Measurements from ENCODE around the gene PACSIN1. TPM values are rescaled to one million over a fixed set of nuclear protein-coding genes. Genes with fewer than 3 reads are reported as not detected.

The PACSIN1 gene
- total RNA-seq, 1 donor from 2014 or later: 0.08 TPM

- TF ChIP-seq CTCF (IDR thresholded peaks at IDR 0.05; ENCODE audit: unreplicated experiment): no peak
- H3K36me3 Mint-ChIP-seq (ENCODE audit: low read depth, unreplicated experiment): peaks cover 31% of the 10 kb centered on the region
Measured at GRCh38 chr6:34424200-34425131, 41.4 kb upstream of the PACSIN1 start.

GRCh38 chr6:34425132-34425497 lies 40.8 kb upstream of the PACSIN1 start:
- Mint-ChIP-seq H3K27ac (ENCODE audit: unreplicated experiment) (peak overlapping the region; percentile 84), H3K36me3 (ENCODE audit: low read depth, unreplicated experiment) (peaks cover 28% of the 10 kb centered on the region), H3K27me3 (ENCODE audit: unreplicated experiment) (peaks cover 4% of the 10 kb centered on the region), H3K4me1 (ENCODE audit: unreplicated experiment) (peaks cover 16% of the 10 kb centered on the region), H3K9me3 (ENCODE audit: unreplicated experiment) (no peaks in the 10 kb centered on the region), H3K4me3 (ENCODE audit: unreplicated experiment) (peak overlapping the region; percentile 98)
- no peak for DNase-seq (ENCODE audit: low spot score)
- no peak for TF ChIP-seq CTCF (IDR thresholded peaks at IDR 0.05; ENCODE audit: unreplicated experiment)

More at GRCh38 chr6:34424200-34425131, 41.4 kb upstream of the PACSIN1 start:
- DNase-seq (ENCODE audit: low spot score): no peak
- H3K4me1 Mint-ChIP-seq (ENCODE audit: unreplicated experiment): peaks cover 16% of the 10 kb centered on the region
- peak overlapping the region; percentile 98 for H3K4me3 Mint-ChIP-seq (ENCODE audit: unreplicated experiment)
- peaks cover 4% of the 10 kb centered on the region for H3K27me3 Mint-ChIP-seq (ENCODE audit: unreplicated experiment)
- peak overlapping the region; percentile 84 for H3K27ac Mint-ChIP-seq (ENCODE audit: unreplicated experiment)
- H3K9me3 Mint-ChIP-seq (ENCODE audit: unreplicated experiment): no peaks in the 10 kb centered on the region

GRCh38 chr6:34425498-34426410 lies 40.1 kb upstream of the PACSIN1 start, which contains the start of gene RPS10:
RPS10 (minus strand) TSS chr6:34426069; CDS start chr6:34425221, 848 bp downstream.
- Mint-ChIP-seq H3K36me3 (ENCODE audit: low read depth, unreplicated experiment) (peaks cover 28% of the 10 kb centered on the region), H3K27me3 (ENCODE audit: unreplicated experiment) (peaks cover 4% of the 10 kb centered on the region), H3K4me3 (ENCODE audit: unreplicated experiment) (peak within 1 kb of the TSS; percentile 98), H3K27ac (ENCODE audit: unreplicated experiment) (peak within 1 kb of the TSS; percentile 88), H3K4me1 (ENCODE audit: unreplicated experiment) (peaks cover 16% of the 10 kb centered on the region), H3K9me3 (ENCODE audit: unreplicated experiment) (no peaks in the 10 kb centered on the region)
- DNase-seq (ENCODE audit: low spot score): peak; percentile 99
- TF ChIP-seq CTCF (IDR thresholded peaks at IDR 0.05; ENCODE audit: unreplicated experiment): no peak

- no peak overlapping the region for H3K27ac Mint-ChIP-seq (ENCODE audit: unreplicated experiment)
- no peak for TF ChIP-seq CTCF (IDR thresholded peaks at IDR 0.05; ENCODE audit: unreplicated experiment)
- H3K9me3 Mint-ChIP-seq (ENCODE audit: unreplicated experiment): peaks cover 5% of the 10 kb centered on the region
Measured at GRCh38 chr6:34435916-34436315, 30.0 kb upstream of the PACSIN1 start.

More at GRCh38 chr6:34435916-34436315, 30.0 kb upstream of the PACSIN1 start:
- Mint-ChIP-seq H3K4me1 (ENCODE audit: unreplicated experiment) (no peaks in the 10 kb centered on the region), H3K27me3 (ENCODE audit: unreplicated experiment) (peaks cover 2% of the 10 kb centered on the region), H3K36me3 (ENCODE audit: low read depth, unreplicated experiment) (peaks cover 5% of the 10 kb centered on the region), H3K4me3 (ENCODE audit: unreplicated experiment) (no peak overlapping the region)
- DNase-seq (ENCODE audit: low spot score): no peak
